HG03432 (cell line): Measurements from ENCODE around the gene LRRC8B.
"Not testable (repeated sequence)": the region's sequence is repeated elsewhere in the genome, so short reads cannot be mapped to it uniquely, and the experiment has no call there.

Experiments
- ATAC-seq: cut with Tn5 transposase; IDR thresholded peaks from one replicate; pipeline ENCODE4 v1.9.1; 2021; ENCODE audit warnings: mild to moderate bottlenecking, moderate library complexity; ENCODE audit not compliant: unreplicated experiment

Gene LRRC8B

DNA sequence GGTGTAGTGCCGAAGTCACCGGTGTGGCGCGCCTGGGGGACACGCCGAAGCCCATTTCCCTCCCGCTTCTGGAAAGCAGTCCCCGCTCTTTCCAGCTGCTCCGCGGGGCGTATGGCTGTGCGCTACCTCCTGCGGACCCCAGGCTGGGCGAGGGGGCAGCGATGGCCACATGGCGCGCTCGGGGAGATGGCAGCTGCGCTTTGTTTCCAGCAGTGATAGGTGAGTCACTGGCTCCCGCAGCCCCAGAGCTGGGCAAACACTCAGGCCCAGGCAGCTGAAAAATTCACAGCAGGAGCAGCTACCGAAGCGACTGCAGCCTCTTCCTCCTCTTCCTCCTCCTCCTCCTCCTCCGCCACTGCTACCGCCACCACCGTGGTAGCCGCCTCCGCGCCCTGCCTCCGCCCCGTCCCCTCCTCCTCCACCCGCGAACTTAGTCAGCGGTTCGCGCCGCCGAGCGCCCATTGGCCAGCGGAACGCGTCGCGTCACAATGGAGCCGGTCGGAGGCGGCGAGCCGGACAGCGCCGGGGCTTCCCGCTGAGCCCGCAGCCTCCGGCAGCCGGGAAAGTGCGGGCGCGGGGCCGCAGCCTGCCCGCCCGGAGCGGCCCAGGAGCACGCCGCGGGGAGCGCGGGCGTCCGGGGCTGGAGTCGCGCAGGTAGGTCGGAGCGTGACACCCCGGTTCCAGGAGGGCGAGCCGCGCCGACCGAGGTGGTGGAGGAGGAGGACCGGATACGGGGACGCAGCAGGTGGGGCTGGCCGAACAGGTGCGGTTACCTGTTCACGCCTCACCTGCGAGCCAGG is at the start of gene LRRC8B:
TSS of gene LRRC8B (plus strand) at position 461 of the 800 bp plus-strand sequence. CDS start 57,822 bp downstream, outside the sequence.
- ATAC-seq: peak; percentile 91

GRCh38 chr1:89475269-89475668 is 49.4 kb upstream of the LRRC8B start:
- ATAC-seq: no peak

DNA sequence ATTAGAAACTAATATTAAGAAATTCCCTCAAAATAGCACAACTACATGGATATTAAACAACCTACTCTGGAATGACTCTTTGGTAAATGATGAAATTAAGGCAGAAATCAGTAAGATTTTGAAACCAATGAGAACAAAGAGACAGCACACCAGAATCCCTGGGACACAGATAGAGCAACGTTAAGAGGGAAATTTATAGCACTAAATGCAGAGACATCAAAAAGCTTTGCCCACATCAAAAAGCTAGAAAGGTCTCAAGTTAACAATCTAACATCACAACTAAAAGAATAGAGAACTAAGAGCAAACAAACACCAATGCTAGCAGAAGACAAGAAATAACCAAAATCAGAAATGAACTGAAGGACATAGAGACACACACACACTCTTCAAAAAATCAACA is 48.6 kb upstream of the LRRC8B start:
- ATAC-seq: no peak

DNA sequence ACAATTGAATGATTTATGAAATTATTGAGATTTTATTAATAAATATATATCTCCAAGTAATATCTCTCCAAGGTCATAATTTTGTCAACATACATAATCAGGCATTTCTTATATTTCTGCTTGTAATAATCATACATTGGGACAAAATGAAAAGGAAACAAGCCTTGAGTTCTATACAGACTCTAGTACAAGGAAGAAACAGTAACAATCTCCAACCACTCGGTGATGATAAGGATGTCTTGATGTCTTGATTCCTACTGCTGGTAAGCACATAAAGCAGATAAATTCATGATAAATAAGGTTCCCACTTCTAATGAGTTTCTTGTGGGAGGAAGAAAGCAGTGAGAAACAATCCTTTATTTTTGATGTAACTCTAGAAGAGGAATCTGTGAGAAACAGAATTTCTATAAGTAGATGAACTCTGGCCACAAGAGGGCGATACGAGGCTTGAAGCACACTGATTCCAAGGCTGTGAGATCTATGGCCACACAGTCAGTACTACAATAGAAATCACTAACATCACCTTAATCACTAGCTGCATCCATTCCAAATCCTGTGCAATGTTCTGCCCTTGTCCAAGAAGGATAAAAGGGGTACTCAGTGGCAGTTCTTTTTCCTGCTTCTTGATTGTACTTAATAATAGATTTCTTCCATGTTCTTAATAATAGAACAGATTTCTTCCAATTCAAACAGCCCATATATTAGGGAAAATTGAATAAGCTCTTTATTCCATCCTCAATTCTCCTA is 41.4 kb upstream of the LRRC8B start:
- ATAC-seq: peak; percentile 58

- ATAC-seq: no peak
Observed at GRCh38 chr1:89483757-89484077, 40.9 kb upstream of the LRRC8B start.

DNA sequence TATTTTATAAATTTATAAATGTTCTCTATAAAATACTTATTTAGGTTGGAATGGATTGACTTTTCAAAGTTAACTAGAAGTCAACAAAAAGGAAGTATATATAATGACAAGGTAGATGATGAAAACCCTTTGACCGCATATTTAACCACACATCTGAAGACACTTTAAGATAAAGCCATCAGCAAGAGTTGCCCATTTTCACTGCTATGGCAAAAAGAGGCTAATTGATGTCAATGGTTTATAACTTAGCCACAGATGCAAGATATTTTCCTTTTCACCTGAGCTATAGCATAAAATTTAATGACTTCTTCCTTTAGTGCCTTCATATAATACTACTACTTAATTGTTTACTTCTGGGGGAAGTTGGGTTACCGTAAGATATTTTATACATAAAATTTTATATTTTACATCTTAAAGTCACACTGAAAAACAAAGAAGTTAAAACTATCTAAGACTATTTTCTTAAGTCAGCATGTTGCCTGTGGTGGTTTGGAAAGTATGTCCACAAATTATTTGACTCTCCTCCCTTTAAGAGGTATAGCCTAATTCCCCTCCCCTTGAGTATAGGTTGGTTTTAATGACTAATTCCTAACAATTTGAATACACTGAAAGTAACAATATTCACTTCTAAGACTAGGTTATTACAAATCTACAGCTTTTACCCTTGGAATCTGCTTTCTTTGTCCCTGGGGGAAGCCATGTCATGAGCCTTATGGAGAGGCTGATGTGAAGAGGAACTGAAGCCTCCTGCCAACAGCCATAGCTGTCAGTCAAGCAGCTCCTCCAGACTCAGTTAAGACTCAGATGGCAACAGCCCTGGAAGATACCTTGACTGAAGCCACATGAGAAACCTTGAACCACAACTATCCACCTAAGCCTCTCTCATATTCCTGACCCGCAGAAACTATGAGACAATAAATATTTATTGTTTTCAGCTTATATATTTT is 40.3 kb upstream of the LRRC8B start:
- ATAC-seq: no peak

- no peak for ATAC-seq
Observed at GRCh38 chr1:89487972-89488371, 36.7 kb upstream of the LRRC8B start.

GRCh38 chr1:89489047-89489729 is 35.4 kb upstream of the LRRC8B start:
- no peak for ATAC-seq

- ATAC-seq: no peak
Observed at GRCh38 chr1:89490389-89490788, 34.2 kb upstream of the LRRC8B start.

- no peak for ATAC-seq
Observed at GRCh38 chr1:89499320-89499719, 25.3 kb upstream of the LRRC8B start.

DNA sequence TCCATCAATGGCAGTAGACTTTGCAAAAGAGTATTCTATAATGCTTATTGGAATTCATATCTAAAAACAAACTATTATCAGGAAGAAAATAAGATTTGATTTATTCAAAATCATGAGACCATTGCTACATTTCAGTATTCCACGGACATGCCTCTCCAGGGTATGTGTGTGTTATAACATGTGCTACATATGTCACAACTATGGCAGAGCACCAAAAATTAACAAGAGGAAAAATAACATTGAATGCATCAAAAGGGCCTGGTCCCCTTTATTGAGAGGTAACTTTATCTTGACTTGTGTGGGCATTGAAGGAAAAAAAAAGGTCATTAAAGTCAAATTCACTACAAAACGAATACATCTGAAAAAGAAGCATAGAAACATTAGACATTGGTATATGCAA is 22.6 kb upstream of the LRRC8B start:
- ATAC-seq: no peak

GRCh38 chr1:89502895-89503294 is 21.7 kb upstream of the LRRC8B start:
- no peak for ATAC-seq

- no peak for ATAC-seq
Observed at GRCh38 chr1:89503690-89504089, 20.9 kb upstream of the LRRC8B start.

DNA sequence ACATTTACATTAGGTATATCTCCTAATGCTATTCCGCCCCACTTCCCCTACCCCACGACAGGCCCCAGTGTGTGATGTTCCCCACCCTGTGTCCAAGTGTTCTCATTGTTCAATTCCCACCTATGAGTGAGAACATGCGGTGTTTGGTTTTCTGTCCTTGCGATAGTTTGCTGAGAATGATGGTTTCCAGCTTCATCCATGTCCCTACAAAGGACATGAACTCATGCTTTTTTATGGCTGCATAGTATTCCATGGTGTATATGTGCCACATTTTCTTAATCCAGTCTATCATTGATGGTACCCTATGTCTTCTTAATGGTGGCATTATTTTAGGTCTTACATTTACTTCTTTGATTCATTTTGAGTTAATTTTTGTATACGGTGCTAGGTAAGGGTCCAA is 14.6 kb upstream of the LRRC8B start:
- not testable (repeated sequence) for ATAC-seq

GRCh38 chr1:89512996-89513720 is 11.5 kb upstream of the LRRC8B start:
- no peak for ATAC-seq

DNA sequence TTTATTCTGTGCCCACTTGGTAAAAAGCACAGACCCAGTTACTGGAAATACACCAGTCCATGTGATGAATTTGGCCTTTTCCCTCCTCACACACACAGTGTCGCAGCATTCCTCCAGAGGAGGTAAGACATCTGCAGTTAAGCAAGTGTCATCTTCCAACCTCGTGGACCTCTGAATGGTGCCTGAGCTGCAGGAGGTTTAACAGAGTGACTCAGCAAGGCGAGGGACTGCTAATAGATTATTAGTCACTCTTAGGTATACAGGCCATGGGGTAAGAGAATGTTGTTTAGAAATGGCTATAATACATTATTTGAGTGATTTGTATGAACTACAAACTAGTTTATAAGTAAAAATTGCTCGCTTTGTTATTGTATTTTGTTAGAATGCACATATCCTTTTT is 8.6 kb upstream of the LRRC8B start:
- no peak for ATAC-seq

- ATAC-seq: no peak
Observed at GRCh38 chr1:89518221-89518631, 6.4 kb upstream of the LRRC8B start.

GRCh38 chr1:89519779-89520358 is 4.8 kb upstream of the LRRC8B start:
- peak; percentile 36 for ATAC-seq

DNA sequence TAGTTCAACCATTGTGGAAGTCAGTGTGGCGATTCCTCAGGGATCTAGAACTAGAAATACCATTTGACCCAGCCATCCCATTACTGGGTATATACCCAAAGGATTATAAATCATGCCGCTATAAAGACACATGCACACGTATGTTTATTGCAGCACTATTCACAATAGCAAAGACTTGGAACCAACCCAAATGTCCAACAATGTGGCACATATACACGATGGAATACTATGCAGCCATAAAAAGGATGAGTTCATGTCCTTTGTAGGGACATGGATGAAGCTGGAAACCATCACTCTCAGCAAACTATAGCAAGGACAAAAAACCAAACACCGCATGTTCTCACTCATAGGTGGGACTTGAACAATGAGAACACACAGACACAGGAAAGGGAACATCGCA is 2.7 kb upstream of the LRRC8B start:
- ATAC-seq: not testable (repeated sequence)
